Measurements from ENCODE around the gene CXCR2. TPM values are rescaled to one million over a fixed set of nuclear protein-coding genes. Genes with fewer than 3 reads are reported as not detected.

Gene CXCR2
- total and polyA plus RNA-seq, 2 of the 8 experiments (the other 6 are each of a cell fraction or from before 2014, with no cell fraction given): 1.4 to 1.6 TPM

DNA sequence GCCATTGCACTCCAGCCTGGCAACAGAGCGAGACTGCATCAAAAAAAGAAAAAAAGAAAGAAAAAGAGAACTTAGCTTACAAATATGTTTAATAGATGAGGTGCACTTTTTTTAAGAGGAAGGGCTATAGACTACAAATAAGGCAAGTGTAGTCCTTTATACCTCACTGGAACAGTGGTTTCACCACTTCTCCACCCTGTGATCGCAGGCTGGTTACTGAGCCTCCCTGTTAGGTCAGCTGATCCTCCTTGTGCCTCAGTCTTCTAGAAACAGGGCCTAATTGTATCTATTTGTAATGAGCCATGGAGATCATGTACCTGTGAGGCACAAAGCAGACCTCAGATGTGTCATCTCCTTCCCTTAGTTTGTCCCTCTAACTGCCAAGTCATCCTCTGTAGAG, 4.5 kb downstream of the CXCR2 start:
- H4K8ac ChIP-seq (ENCODE audit: extremely low read depth, insufficient read depth, low read length): no peak overlapping the region
- H4K91ac ChIP-seq (replicated peaks; ENCODE audit: insufficient read length, low read length): no peak overlapping the region
- H2BK5ac ChIP-seq (ENCODE audit: low read depth, low read length): no peak overlapping the region
- no peak overlapping the region for H3K4me3 ChIP-seq (ENCODE audit: extremely low read depth in 1 of 4, insufficient read depth in 2 of 4, low read depth in 3 of 4, low read length in 4 of 4)
- no peaks in the 10 kb centered on the region for H3K9me3 ChIP-seq (ENCODE audit: insufficient read depth in 2 of 2, low read depth in 1 of 2, low read length in 1 of 2)
- H3K9ac ChIP-seq (replicated peaks in 1 of 4; ENCODE audit: extremely low read depth in 1 of 4, low read depth in 3 of 4, low read length in 3 of 4): no peak overlapping the region
- H2BK20ac ChIP-seq (ENCODE audit: low read length): no peak overlapping the region
- H3K23me2 ChIP-seq (ENCODE audit: low read depth, low read length): no peaks in the 10 kb centered on the region
- H3K79me1 ChIP-seq (ENCODE audit: low read depth, low read length): no peaks in the 10 kb centered on the region
- H3K36me3 ChIP-seq (ENCODE audit: control insufficient read depth in 2 of 4, insufficient read depth in 4 of 4, low read length in 3 of 4): no peaks in the 10 kb centered on the region
- no peak overlapping the region for H4K5ac ChIP-seq (ENCODE audit: insufficient read length, low read depth, low read length)
- no peak overlapping the region for H3K56ac ChIP-seq (replicated peaks; ENCODE audit: insufficient read length, low read depth, low read length)
- H4K20me1 ChIP-seq (replicated peaks in 1 of 2; ENCODE audit: control insufficient read depth in 1 of 2, insufficient read depth in 2 of 2, low read length in 2 of 2): no peaks in the 10 kb centered on the region
- H3K23ac ChIP-seq (ENCODE audit: insufficient read length): no peak overlapping the region
- no peak overlapping the region for H3K14ac ChIP-seq (ENCODE audit: insufficient read length)
- no peak overlapping the region for H2BK12ac ChIP-seq (ENCODE audit: low read depth, low read length)
- H2AFZ ChIP-seq (ENCODE audit: low read length): no peak overlapping the region; the same call in 1 of the 2 replicates
- no peak overlapping the region for H2BK15ac ChIP-seq (ENCODE audit: low read length)
- 0 out of 7 replicates have a peak, but pooled peaks cover 0 to 2% (median 0%) of the 10 kb centered on the region in 4 experiments for H3K27me3 ChIP-seq (replicated peaks in 1 of 4; ENCODE audit: control insufficient read depth in 3 of 4, extremely low read depth in 1 of 4, insufficient read depth in 3 of 4, low read length in 3 of 4)
- ChIA-PET CTCF (ENCODE audit: partially characterized antibody) (interaction anchor here (0.6 to 1.4 kb wide), 4 partner anchors 10 to 252 kb away, joined by 3 to 5 read pairs (median 4); partner anchors contain the start of gene SLC11A1), POLR2A (ENCODE audit: partially characterized antibody) (interaction anchor here (0.9 to 1.3 kb wide), 3 partner anchors 11 to 22 kb away, joined by 3 read pairs; no protein-coding TSS in a partner anchor)
- 94% methylated on average over 2 of the region's 2 CpGs; no CpG with 5 or more reads in 1 of the 2 experiments for WGBS, 2 experiments (ENCODE audit: extremely low coverage in 1 of 2, insufficient coverage in 1 of 2, insufficient read length in 1 of 2, insufficient replicate concordance in 2 of 2, low coverage in 1 of 2, low lambda C conversion rate in 2 of 2, missing lambda C conversion rate in 1 of 2)
- H3K4ac ChIP-seq (replicated peaks; ENCODE audit: insufficient read length, low read depth, low read length): no peak overlapping the region
- H2AK5ac ChIP-seq (ENCODE audit: low read depth, low read length): no peak overlapping the region
- no peak overlapping the region for H3K4me2 ChIP-seq (ENCODE audit: insufficient read depth in 1 of 2, low read depth in 2 of 2, low read length in 2 of 2)
- peaks cover 0 to 7% (median 2%) of the 10 kb centered on the region in 4 experiments; a peak in 2 of 7 replicates for H3K4me1 ChIP-seq (replicated peaks in 1 of 4; ENCODE audit: control insufficient read depth in 3 of 4, insufficient read depth in 4 of 4, low read length in 3 of 4)
- H3K27ac ChIP-seq (ENCODE audit: low read depth, low read length): no peak overlapping the region
- FAIRE-seq: no peak
- no peaks in the 10 kb centered on the region for H3K79me2 ChIP-seq (ENCODE audit: control insufficient read depth in 1 of 2, insufficient read depth in 2 of 2, low read length in 2 of 2)
- no peak overlapping the region for H3K18ac ChIP-seq (ENCODE audit: extremely low read depth, low read length)
- DNase-seq (ENCODE audit: low read depth in 1 of 2, low spot score in 2 of 2): no peak
- H2BK120ac ChIP-seq (replicated peaks; ENCODE audit: low read depth, low read length): no peak overlapping the region
- TF ChIP-seq CTCF (IDR thresholded peaks at IDR 0.05; ENCODE audit: control extremely low read depth in 1 of 3, insufficient read depth in 1 of 3, low read depth in 1 of 3, low read length in 3 of 3) (no peak), SIRT6 (IDR thresholded peaks at IDR 0.05; ENCODE audit: low read length) (no peak), TCF12 (IDR thresholded peaks at IDR 0.05; ENCODE audit: low read depth, low read length) (no peak), TBP (IDR thresholded peaks at IDR 0.05; ENCODE audit: low read depth, low read length) (no peak), CHD2 (IDR thresholded peaks at IDR 0.05; ENCODE audit: low read length) (no peak), CBX8 (IDR thresholded peaks at IDR 0.05; ENCODE audit: borderline replicate concordance, low read depth, low read length) (no peak), KDM1A (IDR thresholded peaks at IDR 0.05; ENCODE audit: borderline replicate concordance, low read length) (no peak), MAFK (IDR thresholded peaks at IDR 0.05; ENCODE audit: low read depth, low read length) (no peak), SRF (IDR thresholded peaks at IDR 0.05; ENCODE audit: low read depth, low read length) (no peak), POLR2AphosphoS5 (IDR thresholded peaks at IDR 0.05; ENCODE audit: low read depth, low read length) (no peak), PHF8 (conservative IDR thresholded peaks at IDR 0.05; ENCODE audit: low read depth, low read length) (no peak), EGR1 (IDR thresholded peaks at IDR 0.05; ENCODE audit: borderline replicate concordance, low read depth, low read length) (no peak), YY1 (IDR thresholded peaks at IDR 0.05; ENCODE audit: low read depth, low read length) (no peak)
